GM06990 (cell line): Measurements from ENCODE around the gene CPXM2.
A peak's percentile ranks its signal among the peaks of the same experiment; 100 is the strongest.

Source experiments
- DNase-seq: peaks from one replicate; pipeline ENCODE4 v3.0.0-alpha.2; 2011; ENCODE audit not compliant: insufficient read length; ENCODE audit errors: extremely low read depth
- H3K27me3 ChIP-seq: replicated peaks from 2 replicates; pipeline ENCODE4 v1.6.0; 2011; ENCODE audit warnings: low read length; ENCODE audit not compliant: control insufficient read depth, insufficient read depth
- H3K36me3 ChIP-seq: 2 replicates; pipeline ENCODE4 v1.5.1; 2011; ENCODE audit warnings: low read length; ENCODE audit not compliant: control insufficient read depth, insufficient read depth
- H3K4me3 ChIP-seq: replicated peaks from 2 replicates; pipeline ENCODE4 v1.5.1; 2011; ENCODE audit warnings: low read depth, mild to moderate bottlenecking, control low read depth, low read length
- TF ChIP-seq, protein P1 (sequence below): IDR thresholded peaks from 2 replicates; pipeline ENCODE4 v1.5.1; 2011; ENCODE audit warnings: low read length, control low read depth, mild to moderate bottlenecking, inconsistent platforms; ENCODE audit not compliant: insufficient read depth, poor library complexity, severe bottlenecking

Gene CPXM2

GRCh38 chr10:123774132-123774742 is 117.4 kb downstream of the CPXM2 start:
- Histone ChIP-seq H3K27me3 (0 out of 2 replicates have a peak, but pooled peaks cover 2% of the 10 kb centered on the region), H3K36me3 (no peaks in the 10 kb centered on the region), H3K4me3 (no peak overlapping the region)
- no peak for DNase-seq
- TF ChIP-seq, protein P1, sequence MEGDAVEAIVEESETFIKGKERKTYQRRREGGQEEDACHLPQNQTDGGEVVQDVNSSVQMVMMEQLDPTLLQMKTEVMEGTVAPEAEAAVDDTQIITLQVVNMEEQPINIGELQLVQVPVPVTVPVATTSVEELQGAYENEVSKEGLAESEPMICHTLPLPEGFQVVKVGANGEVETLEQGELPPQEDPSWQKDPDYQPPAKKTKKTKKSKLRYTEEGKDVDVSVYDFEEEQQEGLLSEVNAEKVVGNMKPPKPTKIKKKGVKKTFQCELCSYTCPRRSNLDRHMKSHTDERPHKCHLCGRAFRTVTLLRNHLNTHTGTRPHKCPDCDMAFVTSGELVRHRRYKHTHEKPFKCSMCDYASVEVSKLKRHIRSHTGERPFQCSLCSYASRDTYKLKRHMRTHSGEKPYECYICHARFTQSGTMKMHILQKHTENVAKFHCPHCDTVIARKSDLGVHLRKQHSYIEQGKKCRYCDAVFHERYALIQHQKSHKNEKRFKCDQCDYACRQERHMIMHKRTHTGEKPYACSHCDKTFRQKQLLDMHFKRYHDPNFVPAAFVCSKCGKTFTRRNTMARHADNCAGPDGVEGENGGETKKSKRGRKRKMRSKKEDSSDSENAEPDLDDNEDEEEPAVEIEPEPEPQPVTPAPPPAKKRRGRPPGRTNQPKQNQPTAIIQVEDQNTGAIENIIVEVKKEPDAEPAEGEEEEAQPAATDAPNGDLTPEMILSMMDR, result no peak

DNA sequence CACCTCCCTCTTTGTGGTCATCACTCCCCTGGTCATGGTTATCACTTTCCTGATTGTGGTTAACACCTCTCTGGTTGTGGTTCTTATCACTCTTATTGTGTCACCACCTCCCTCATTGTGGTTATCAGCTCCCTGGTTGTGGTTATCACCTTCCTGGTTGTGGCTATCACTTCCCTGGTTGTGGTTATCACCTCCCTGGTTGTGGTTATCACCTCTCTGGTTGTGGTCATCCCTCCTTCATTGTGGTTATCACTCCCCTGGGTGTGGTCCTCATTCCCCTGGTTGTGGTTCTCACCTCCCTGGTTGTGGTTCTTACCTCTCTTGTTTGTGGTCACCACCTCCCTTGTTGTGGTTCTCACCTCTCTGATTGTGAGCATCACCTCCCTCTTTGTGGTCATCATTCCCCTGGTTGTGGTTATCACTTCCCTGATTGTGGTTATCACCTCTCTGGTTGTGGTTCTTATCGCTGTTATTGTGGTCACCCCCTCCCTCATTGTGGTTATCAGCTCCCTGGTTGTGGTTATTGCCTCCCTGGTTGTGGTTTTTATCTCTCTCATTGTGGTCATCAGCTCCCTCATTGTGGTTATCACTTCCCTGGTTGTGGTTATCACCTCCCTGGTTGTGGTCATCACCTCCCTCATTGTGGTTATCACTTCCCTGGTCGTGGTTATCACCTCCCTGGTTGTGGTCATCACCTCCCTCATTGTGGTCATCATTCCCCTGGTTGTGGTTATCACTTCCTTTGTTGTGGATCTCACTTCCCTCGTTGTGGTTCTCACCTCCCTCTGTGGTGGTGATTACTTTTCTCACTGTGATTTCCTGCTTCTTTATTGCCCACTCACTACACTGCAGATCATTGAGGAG is 118.7 kb downstream of the CPXM2 start:
- TF ChIP-seq, protein P1, result no peak
- Histone ChIP-seq H3K4me3 (no peak overlapping the region), H3K27me3 (0 out of 2 replicates have a peak, but pooled peaks cover 2% of the 10 kb centered on the region), H3K36me3 (no peaks in the 10 kb centered on the region)
- DNase-seq, result peak; percentile 17

DNA sequence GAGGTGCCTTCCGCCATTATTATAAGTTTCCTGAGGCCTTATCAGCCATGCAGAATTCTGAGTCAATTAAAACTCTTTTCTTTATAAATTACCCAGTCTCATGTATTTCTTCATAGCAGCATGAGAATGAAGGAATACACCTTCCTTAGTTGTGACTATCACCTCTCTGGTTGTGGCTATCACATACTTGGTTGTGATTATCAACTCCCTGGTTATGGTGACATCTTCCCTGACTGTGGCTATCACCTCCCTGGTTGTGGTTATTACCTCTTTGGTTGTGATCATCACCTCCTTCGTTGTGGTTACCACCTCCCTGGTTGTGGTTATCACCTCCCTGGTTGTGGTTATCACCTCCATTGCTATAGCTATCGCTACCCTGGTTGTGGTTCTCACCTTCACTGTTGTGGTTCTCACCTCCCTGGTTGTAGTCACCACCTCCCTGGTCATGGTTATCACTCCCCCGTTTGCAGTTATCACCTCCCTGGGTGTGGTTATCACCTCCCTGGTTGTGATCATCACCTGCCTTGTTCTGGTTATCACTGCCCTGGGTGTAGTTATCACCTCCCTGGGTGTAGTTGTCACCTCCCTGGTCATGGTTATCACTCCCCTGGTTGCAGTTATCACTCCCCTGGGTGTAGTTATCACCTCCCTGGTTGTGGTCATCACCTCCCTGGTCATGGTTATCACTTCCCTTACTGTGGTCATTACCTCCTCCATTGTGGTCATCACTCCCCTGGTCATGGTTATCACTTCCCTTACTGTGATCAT is 119.5 kb downstream of the CPXM2 start:
- TF ChIP-seq, protein P1, result no peak
- no peaks in the 10 kb centered on the region for H3K27me3 ChIP-seq
- H3K36me3 ChIP-seq, result no peaks in the 10 kb centered on the region
- H3K4me3 ChIP-seq, result no peak overlapping the region
- no peak for DNase-seq

DNA sequence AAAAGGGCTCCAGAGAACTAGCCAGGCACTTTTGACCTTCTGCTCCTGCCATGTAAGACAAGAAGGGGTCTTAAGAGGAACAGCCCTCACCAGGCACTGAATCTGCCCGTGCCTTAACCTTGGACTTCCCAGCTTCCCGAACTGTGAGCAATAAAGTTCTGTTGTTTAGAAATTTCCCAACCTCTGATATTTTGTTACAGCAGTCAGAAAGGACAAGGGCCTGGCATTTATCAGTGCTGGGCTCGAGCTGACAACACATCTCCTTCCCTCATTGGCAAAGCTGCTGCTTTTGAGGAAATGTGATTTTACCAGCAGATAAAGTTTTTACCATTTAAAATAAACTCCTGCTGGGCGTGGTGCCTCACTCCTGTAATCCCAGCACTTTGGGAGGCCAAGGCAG is 122.0 kb downstream of the CPXM2 start:
- TF ChIP-seq, protein P1, result no peak
- no peak for DNase-seq
- Histone ChIP-seq H3K4me3 (no peak overlapping the region), H3K27me3 (no peaks in the 10 kb centered on the region; the same call in 1 of the 2 replicates), H3K36me3 (no peaks in the 10 kb centered on the region)

DNA sequence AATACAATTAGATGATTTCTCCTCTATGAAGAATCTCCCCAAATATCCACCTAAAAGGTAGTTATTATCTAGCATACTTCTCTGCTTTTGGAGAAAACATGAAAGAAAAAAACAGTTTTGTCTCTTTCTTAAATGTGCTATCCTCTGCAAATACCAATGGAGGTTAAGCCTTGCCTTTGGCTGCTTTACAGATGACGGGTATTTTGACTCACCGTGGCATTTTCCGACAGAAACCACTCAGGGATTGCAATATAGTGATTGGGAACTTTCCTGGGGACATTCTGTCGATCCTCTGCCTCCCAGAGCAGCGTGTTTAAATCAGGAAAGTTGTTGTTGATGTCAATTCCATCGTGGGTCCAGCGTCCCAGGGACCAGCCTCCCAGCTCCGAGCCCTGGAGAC is 124.8 kb downstream of the CPXM2 start:
- Histone ChIP-seq H3K4me3 (no peak overlapping the region), H3K36me3 (no peaks in the 10 kb centered on the region), H3K27me3 (no peaks in the 10 kb centered on the region; the same call in 1 of the 2 replicates)
- no peak for DNase-seq
- TF ChIP-seq, protein P1, result no peak
